MV-4-11 (cell line): ENCODE data around the gene CRACR2B.

Experiments
- DNase-seq: peaks from one replicate; lab custom pipeline; 2025; lab: John Stamatoyannopoulos, UW

Gene CRACR2B

DNA sequence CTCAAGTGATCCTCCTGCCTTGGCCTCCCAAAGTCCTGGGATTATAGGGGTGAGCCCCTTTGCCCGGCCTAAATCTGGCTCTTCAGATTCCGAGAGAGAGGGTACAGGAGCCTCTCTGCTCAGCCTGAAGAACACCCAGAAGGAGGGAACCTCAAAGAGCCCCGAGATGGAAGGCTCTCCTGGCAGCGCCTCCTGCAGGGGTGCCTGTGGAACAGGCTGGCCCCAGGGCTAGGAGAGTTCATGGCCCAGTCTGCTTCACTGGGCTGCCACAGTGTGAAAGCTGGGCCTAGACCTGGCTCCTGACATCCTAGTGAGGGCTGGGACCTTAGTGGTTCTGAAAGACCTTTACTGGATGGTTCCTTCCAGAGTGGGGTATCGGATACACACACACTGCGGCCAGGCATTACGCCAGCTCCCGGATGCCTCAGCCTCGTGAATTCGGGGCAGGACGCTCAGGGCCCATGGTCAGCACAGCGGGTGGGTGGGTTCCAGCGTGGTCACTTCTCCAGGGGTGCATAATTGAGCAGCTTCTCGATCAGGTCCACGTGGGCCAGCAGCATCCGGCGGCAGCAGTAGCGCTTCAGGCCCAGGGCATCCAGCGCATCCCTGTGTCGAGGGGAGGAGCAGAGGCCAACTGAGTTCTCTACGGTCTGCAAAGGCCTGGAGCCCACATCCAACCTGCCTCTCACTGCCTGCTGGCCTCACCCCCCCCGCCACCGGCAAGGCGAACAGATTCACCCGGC lies 12.3 kb downstream of the CRACR2B start:
- DNase-seq: no peak

DNA sequence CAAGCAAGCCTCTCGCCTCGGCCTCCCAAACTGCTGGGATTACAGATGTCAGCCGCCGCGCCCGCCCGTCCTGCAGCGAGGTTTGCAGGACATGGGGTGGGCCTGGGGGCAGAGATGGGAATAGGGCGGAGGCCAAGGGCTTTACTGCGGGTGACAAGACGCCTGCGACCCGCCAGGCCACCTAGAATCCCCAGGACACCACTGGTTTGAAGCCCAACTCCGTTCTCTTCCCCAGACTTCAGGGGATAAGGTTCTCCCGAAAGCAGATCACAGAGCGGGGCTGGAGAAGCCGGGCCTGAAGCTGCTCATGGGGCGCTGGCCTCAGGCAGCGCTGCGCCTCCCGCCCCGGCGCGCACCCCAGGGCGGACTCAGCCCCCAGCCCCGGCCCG lies 14.3 kb downstream of the CRACR2B start:
- no peak for DNase-seq

DNA sequence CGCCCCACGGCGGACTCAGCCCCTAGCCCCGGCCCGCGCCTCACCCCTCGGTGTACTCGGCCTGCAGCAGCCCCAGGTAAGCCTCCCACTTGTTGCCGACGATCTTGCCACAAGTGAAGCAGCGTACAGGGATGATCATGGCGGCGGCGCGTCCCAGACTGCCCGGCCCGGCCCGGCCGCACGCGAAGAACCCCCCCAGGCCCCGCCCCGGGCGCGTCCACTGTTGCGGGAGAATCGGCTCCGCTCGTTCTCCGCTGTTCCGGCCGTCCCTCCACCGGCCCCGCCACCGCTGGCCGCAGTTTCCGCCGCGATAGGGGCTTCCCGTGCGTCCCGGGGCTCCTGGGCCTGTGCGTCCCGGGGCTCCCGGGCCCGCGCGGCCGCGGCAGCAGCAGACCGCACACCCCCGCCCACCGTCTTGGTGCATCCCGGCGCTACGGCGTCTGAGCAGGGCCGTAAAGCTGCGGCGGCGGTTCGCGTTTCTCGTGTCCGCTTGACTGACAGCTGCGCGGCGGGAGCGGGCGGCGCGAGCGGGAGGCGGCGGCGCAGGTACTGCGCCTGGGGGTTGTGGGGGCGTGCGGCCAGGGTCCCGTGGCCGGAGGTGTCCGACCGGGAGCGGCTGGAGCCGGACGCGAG lies 14.8 kb downstream of the CRACR2B start, which contains the start of the genes POLR2L and TSPAN4:
TSS of gene POLR2L (minus strand) at position 160 of the 633 bp plus-strand sequence. CDS start at position 139, 21 bp downstream.
TSS of gene TSPAN4 (plus strand) at position 483 of the 633 bp plus-strand sequence. CDS start 7,453 bp downstream, outside the sequence.
- DNase-seq: peak; percentile 72

DNA sequence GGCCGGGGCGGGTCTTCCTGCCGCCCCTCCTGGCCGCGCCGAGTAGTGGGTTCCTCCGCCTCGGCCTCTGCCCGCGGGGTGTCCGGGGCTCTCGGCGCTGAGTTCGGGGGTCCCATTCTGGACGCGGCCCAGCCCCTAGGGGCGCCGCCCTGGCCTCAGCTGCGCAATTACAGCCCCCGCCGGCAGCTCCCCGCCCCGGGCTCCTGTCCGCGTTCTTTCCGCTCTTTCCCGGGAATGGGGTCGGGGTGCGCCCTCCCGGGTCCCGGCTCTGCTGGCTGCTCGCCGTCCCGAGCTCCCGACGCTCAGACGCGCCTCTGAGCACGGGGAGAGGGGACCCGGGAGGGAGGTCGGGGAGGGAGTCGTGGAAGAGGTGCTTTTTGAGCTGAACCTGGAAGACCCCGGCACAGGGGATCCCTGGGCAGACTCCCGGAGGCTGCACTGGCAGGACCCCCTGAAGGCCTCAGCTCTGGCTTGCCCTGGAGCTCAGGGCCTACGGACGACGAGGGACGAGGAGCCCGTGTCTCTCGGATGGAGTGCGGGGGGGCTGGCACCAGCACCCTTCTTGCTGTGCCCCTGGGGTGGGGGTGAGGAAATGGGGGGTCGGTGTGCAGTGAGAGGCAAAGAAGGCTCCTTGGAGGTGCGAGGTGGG lies 15.5 kb downstream of the CRACR2B start:
- DNase-seq: no peak

DNA sequence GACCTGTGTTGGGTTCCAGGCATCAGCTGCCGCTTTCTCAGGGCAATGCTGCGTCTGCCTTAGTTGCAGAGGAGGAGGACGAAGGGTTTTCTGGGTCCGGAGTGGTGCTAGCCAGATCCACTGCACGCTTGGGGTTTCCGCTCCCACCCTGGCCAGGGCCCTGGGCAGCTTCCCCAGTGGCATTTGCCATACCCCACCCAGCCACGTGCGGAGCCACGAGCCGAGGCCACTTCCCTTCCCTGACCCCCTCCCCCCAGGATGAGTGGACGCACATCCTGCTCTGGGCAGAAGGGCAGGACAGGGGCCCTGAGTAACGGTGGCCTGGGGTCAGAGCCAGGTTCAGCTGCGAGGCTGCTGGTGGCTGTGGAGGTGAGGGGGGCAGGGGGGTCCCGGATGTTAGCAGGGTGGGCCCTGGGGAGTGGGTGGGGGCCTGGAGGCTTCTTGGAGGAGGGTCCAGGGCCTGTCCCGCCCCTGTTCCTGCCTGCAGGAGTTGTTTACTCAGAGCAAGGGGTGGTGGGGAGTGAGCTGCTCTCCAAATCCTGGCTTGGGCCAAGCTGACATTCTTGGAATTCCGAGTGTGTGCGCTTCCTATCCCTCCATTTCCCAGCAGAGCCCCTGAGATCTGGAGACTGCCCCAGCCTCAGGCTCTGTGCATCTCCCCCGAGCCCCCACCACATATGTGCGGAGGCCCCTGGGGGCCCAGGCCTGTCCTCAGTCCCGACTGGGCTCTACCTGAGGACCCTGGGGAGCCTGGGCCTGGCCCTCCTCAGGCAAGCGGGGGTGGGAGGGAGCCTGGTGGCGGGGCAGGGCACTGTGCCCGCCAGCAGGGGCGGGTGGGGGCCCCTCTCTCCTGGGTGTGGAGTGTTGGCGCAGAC lies 16.3 kb downstream of the CRACR2B start:
- DNase-seq: no peak

DNA sequence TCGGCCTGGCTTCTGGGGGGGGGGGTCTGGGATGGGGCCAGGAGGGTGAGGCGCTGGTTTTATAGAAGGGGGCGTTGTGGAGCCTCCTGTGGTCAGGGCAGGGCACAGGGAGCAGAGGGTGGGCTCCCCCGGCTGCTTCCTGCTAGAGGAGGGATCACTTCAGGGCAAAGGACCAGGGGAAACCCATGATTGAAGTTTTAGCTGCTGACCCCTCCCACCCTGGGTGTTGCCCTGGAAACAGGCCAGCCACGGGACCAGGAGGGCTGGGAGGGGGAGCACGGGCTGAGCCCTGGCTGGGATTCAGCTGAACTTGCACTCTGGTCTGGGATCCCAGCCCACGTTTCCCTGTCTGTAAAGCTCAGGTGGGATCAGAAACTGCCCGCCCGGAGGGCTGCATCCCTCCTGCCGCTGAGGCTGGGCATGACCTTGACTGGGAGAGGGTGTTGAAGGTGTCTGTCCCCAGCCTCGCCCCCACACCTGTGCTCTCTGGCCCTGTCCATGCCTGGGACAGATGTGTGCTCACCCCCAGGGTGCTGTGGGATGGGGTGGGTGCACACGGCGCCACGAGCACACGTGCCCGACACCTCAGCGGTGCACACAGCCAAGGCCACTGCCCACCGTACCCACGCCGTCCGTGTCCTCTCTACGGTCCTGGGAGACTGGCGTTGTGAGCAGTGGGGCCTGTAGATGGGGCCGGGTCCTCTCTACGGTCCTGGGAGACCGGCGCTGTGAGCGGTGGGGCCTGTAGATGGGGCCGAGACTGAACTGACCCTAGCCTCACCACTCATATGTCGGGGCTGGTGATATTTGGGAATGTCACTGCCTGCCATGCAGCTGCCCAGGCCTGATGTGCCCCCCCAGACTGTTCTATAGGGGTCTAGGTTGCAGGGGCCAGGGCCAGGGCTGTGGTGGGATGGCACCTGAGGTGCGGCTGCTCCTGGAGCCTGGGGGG lies 17.2 kb downstream of the CRACR2B start:
- DNase-seq: no peak

DNA sequence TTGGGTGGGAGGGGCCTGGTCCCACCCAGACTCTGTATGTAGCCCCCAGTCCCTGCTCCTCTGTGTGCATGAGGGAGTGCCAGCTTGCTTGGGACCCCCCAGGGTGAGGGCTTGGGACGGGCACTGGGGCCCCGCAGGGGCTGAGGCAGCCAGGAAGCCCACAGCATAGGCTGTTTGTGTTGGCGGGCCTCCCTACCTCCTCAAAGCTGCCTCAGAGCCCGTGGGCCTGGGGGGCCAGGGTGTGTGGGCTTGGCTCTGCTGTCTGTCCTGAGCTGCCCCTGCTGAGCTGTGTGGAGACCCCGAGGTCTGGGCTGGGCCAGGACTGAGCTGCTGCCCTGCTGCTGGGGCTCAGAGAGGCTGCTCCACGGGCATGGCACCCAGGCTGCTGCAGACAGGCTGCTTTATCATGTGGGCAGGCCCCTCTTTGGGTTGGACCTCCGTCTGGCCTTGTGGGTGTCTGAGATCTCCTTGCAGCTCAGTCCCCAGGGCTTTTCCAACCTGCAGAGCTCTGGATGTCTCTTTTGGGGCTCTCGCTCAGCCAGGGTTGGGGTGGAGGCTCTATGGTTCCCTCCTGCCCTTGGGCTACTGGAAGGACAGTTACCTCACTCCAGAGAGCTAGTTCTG lies 18.3 kb downstream of the CRACR2B start:
- no peak for DNase-seq

DNA sequence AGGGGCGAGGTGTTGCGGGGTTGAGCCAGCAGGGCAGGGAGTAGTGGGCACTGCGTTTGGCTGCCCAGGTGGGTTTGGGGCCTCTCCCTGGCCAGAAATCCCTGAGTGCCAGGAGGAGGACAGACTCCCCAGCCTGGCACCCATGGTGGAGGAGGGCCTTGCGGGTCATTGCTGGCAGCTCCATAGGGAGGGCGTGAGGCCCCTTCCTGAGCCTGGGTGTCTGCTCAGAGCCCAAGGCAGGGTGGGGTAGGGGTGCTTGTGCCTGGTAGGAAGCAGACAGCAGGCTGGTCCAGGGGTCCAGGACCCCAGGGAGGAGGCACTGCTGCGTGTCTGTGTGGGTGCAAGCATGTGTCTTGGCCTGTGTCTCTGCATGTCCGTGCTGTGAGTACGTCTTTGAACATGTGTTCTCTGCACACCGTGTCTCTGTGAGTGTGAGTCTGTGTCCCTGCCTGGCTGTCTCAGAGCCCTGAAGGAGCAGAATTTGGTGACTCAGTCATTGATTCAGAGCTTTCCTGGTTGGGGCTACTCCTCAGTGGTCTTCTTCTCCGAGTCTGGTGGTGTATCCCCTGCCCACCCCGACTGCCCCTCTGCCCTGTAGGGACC lies 18.9 kb downstream of the CRACR2B start:
- DNase-seq: no peak

DNA sequence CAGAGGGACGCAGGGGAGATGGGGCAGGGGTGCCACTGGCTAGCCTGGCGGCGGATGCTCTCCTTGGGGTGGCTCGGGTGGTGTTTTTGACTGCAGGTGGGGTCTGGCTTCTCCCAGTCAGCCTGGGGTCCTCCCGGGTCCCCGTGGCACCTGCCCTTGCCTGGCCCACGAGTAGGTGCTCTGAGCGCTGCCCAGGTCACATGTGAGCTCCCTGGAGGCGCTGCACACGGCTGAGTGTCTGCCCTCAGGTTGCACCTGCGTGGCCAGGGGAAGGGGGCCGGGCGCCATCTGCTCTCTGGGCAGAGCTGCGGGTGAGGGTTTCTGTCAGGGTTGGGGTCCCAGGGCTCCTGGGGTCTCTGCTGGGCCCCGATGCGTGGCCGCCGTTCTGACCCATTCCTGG lies 20.2 kb downstream of the CRACR2B start:
- no peak for DNase-seq

DNA sequence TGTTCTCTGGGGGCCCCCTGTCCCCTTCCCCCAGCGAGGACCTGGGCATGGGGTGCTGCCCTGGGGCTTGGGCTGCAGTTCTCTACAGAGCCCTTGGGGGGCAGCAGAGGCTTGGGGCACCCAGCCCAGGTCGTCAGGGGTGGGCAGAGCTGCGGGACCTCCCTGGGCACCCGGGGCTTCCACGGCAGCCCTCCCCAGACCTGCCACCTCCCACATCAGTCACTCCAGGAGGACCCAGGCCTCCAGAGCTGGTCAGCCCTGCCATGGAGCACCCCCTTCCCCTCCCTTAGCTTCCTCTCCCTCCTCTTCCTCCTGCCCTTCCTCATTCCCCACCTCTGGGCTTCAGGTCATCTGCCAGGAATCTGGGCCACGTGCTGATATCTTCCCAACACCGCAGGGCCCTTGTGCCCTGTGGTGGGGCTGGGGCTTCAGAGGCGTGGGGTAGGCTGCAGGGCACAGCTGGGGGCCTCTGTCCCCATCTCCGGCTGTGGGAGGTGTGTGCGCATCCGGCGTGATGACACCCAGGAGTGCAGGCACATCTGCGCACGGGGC lies 20.7 kb downstream of the CRACR2B start:
- peak; percentile 23 for DNase-seq

DNA sequence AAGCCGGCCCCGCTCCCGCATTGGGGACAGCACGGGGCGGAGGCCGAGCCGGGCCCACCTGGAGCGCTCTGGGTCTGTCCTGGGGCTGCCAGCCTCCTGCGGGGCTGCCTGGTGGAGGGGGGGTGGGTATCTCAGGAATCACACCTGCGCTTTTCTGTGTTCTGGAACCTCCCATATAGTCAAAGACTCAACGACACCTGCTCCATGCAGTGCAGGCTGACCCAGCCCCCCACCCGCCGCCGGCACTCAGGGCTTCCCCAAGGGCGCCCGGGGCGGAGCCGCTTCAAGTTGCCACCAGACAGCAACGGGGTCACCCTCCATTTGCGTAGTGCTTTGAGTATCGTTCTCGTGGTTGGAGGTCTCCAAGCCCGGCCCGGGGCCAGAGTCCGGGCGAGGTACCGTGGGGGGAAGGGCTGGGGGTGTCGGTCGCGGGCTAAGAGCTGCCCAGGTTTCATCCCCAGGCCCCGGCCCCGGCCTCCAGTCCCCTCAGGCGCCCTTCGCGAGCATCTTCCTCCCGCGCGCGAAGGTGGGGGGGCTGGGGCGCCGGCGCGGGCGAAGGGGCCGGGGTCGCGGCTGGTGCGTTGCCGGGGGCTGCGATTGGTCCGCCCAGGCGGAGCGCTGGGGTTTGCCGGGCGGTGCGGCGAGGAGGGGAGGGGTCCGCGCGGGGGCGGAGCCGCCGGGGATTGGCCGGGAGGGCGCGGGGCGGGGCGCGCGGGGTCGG lies 21.5 kb downstream of the CRACR2B start:
- DNase-seq: no peak

DNA sequence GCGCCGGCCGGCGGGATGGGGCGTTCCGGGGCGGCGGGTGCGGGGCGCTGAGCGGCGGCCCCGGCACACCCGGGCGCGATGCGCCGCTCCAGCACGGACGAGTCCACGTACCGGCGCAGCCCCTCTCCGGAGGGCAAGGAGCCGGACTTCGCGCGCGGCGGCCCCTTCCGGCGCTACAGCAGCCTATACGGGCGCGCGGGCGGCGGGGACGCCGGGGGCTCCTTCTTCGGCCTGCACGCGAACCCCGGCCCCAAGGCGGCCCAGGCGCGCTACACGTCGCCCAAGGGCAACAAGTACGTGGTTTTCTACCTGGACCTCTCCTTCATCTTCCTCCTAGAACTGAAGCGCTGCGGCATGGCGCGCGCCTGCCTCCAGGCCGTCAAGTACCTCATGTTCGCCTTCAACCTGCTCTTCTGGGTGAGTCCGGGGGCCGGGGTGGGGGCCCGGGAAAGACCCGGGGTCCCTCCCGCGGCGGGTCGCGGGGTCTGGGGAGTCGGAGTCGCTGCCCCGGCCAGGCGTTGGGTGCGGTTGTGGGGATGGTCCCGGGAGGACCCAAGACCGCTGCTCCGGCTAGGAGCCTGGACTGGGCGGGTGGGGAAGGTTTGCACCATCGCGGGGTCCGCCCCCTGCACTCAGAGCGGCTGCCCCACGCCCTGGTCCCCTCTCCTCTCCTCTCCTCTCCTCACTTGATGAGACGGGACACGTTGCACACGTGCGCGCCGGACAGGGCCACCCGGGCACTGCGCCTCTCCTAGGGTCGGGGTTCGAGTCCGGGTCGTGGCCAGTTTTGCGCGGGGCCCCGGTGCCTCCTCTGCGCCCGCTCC lies 22.4 kb downstream of the CRACR2B start:
- no peak for DNase-seq

DNA sequence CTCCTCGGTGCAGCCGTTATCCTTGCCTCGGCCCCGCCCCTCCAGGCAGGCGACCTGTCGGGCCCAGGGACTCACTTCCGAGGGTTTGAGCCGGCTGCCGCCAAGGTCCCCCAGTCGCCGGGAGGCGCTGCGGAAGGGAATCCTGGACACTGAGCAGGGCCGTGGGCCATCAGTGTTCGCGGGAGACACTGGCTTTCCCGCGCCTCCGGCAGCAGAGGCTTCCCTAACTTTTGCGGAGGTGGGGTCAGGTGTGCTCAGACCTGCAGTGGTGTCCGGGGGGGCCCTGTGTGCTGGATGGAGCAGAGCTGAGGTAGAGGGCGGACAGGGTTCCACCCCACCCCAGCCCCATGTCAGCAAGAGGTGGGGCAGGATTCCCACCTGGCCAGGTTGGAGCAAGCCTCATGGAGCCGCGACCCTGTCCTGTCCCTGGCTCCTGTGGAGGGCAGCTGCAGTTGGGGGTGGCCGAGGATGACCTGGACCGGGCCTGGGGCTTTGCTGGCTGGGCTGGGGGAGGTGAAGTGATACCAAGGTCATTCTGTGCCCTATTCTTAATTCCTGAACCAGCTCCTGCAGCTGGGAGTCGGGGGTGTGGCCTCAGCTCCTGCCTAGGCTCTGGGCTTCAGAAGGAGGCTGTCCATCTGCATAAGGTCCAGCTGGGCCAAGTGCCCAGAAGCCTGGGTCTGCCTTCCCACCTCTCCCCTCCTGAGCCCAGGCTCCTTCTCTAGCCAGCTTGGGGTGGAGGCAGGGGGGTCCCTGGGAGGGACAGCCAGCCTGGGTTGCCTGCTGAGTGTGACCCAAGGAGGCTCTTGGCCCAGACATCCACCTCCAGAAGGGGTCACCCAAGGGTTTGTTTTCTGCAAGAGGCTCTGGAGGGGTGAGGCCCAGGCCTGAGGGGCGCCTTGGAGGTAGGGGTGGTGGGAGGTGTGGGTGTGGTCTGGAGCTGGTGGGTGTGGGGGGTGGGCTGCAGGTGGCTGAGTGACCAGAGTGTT lies 23.4 kb downstream of the CRACR2B start:
- DNase-seq: no peak

DNA sequence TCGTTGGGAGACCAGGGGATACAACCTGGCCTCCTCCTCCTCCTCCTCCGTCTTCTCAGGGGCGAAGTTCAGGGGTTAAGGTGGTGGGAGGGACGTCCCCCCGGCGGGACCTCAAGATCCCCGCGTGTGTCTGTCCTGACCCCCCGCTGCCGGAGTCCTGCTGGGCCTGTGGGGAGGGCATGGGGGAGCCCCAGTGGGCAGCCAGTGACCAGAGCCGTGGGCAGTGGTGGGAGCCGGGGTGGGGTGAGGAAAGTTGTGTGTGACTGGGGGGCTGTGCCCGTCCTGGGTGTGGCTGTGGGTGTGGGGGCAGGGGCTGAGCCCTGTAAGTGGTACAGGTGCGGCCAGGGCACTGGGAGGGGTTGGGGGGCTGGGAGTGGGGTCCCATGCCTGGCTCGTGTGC lies 25.0 kb downstream of the CRACR2B start:
- DNase-seq: no peak

DNA sequence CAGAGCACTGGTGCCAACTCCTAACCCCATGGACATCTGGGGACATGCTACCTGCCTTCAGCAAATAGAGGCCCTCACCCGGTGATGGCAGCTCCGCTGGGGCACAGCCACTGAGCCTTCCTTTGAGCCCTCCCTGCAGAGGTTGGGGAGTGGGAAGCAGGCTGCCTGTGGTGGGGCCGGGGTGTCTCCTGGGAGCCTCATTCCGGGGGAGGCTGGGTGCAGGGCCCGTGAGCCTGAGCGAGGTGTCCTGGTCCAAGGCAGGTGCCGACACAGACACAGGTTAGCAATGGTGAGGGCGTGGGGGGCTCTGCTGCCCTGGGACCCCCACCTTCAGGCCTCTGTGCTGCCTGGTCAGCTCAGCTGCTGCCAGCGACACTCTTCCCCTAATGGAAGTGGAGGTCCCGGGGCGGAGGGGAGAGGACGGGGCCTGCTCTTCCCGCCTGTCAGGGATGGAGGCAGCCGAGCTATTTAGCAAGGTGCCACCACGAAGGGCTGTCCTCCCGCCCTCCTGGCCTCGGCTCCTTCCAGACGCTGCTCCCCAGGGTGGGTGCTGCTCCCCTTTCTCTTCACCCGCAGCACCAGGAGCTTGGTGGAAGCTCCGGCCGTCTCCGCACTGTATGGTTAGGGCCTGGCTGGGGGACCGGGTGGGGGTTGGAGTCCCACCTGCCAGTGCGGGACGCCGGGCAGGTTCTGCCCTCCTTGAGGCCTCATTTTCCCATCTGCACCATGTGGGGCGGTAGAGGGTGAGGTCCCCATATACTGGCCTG lies 26.1 kb downstream of the CRACR2B start:
- DNase-seq: no peak
